Common myeloid progenitor, CD34-positive (primary cell): ENCODE data around the gene GLG1.

Source experiments
- CTCF ChIA-PET: fragments of 350-600 bp; sonication (Branson Sonifier 250); formaldehyde crosslinking; loops from one replicate; lab custom pipeline; 2021; ENCODE audit warnings: antibody characterized with exemption; lab: Charles Lee
- POLR2A ChIA-PET: fragments of 350-600 bp; sonication (Branson Sonifier 250); formaldehyde crosslinking; loops from one replicate; lab custom pipeline; 2021; ENCODE audit warnings: antibody characterized with exemption; lab: Charles Lee
- DNase-seq, 3 donors: peaks; one replicate each; pipeline versions ENCODE4 v3.0.0 to v3.0.0-alpha.2; 2013
- H3K27ac ChIP-seq, 2 experiments: 1 replicate in 1 of 2; 2 replicates in 1 of 2; pipeline ENCODE4 v1.7.0; 2013; ENCODE audit warnings: inconsistent platforms in 2 of 2, low read length in 2 of 2, mild to moderate bottlenecking in 2 of 2, low read depth in 1 of 2, moderate library complexity in 1 of 2; ENCODE audit not compliant: severe bottlenecking in 2 of 2, insufficient read depth in 1 of 2, poor library complexity in 1 of 2
- H3K27me3 ChIP-seq, 5 experiments: replicated peaks in 2 of 5; 1 replicate in 3 of 5; 2 replicates in 2 of 5; pipeline versions ENCODE4 v1.6.1 to v1.7.0; 2013; ENCODE audit warnings: low read length in 4 of 5, mild to moderate bottlenecking in 2 of 5, moderate library complexity in 2 of 5, inconsistent platforms in 1 of 5; ENCODE audit not compliant: insufficient read depth in 5 of 5, control insufficient read depth in 4 of 5
- H3K36me3 ChIP-seq, 4 experiments: 1 replicate in 2 of 4; 2 replicates in 2 of 4; pipeline versions ENCODE4 v1.6.1 to v1.7.0; 2013; ENCODE audit warnings: low read length in 3 of 4, control low read depth in 1 of 4, mild to moderate bottlenecking in 1 of 4; ENCODE audit not compliant: control insufficient read depth in 4 of 4, insufficient read depth in 4 of 4
- H3K4me1 ChIP-seq, 4 experiments: 1 replicate in 3 of 4; 2 replicates in 1 of 4; pipeline versions ENCODE4 v1.6.1 to v1.7.1; 2013; ENCODE audit warnings: low read length in 3 of 4, mild to moderate bottlenecking in 3 of 4, control low read depth in 1 of 4, inconsistent platforms in 1 of 4, moderate library complexity in 1 of 4; ENCODE audit not compliant: control insufficient read depth in 4 of 4, insufficient read depth in 4 of 4; ENCODE audit errors: control extremely low read depth in 1 of 4
- H3K4me3 ChIP-seq, 7 experiments: 1 replicate in 4 of 7; 2 replicates in 3 of 7; pipeline versions ENCODE4 v1.5.1 to v1.7.0; 2013; ENCODE audit warnings: mild to moderate bottlenecking in 7 of 7, low read length in 6 of 7, moderate library complexity in 6 of 7, inconsistent platforms in 2 of 7, low read depth in 2 of 7, control low read depth in 1 of 7; ENCODE audit not compliant: insufficient read depth in 4 of 7, control insufficient read depth in 1 of 7; ENCODE audit errors: extremely low read depth in 1 of 7
- H3K9me3 ChIP-seq, 5 experiments: 1 replicate in 4 of 5; 2 replicates in 1 of 5; pipeline versions ENCODE4 v1.6.1 to v1.7.1; 2013; ENCODE audit warnings: low read length in 4 of 5, mild to moderate bottlenecking in 2 of 5, inconsistent platforms in 1 of 5, low read depth in 1 of 5, moderate library complexity in 1 of 5; ENCODE audit not compliant: control insufficient read depth in 4 of 5, insufficient read depth in 2 of 5; ENCODE audit errors: control extremely low read depth in 1 of 5
- WGBS: methylation state at CpG from one replicate; pipeline ENCODE4 v1.1.5; 2013; ENCODE audit not compliant: insufficient coverage; 5-methylcytosine and 5-hydroxymethylcytosine counted together

Gene GLG1

GRCh38 chr16:74472540-74472939, 134.4 kb downstream of the GLG1 start:
- POLR2A ChIA-PET, result no interaction called here
- Histone ChIP-seq H3K36me3 (peaks cover 29 to 72% (median 48%) of the 10 kb centered on the region in 4 experiments), H3K27ac (no peak overlapping the region), H3K9me3 (no peaks in the 10 kb centered on the region), H3K27me3 (no peaks in the 10 kb centered on the region), H3K4me3 (no peak overlapping the region), H3K4me1 (no peaks in the 10 kb centered on the region)
- no CpG with 5 or more reads among the region's 3 CpGs for WGBS
- no peak for DNase-seq
- CTCF ChIA-PET, result interaction anchor here (0.6 kb wide), 1 partner anchor 170 kb away, joined by 3 read pairs; no protein-coding TSS in a partner anchor

- Histone ChIP-seq H3K27me3 (no peaks in the 10 kb centered on the region), H3K4me3 (no peak overlapping the region), H3K4me1 (no peaks in the 10 kb centered on the region), H3K27ac (no peak overlapping the region), H3K9me3 (no peaks in the 10 kb centered on the region), H3K36me3 (peaks cover 31 to 72% (median 47%) of the 10 kb centered on the region in 4 experiments)
- ChIA-PET CTCF (no interaction called here), POLR2A (no interaction called here)
- no peak for DNase-seq
- WGBS, result 100% methylated on average over 2 of the region's 3 CpGs
Measured at GRCh38 chr16:74472010-74472409, 134.9 kb downstream of the GLG1 start.

- no peaks in the 10 kb centered on the region for H3K27me3 ChIP-seq
- POLR2A ChIA-PET, result no interaction called here
- no peak overlapping the region for H3K27ac ChIP-seq
- H3K36me3 ChIP-seq, result peaks cover 23 to 71% (median 41%) of the 10 kb centered on the region in 4 experiments
- CTCF ChIA-PET, result interaction anchor here (1.4 kb wide), 1 partner anchor 35 kb away, joined by 5 read pairs; no protein-coding TSS in a partner anchor
- DNase-seq, result no peak
- no peaks in the 10 kb centered on the region for H3K4me1 ChIP-seq
- WGBS, result 100% methylated on average over 5 of the region's 6 CpGs
- no peaks in the 10 kb centered on the region for H3K9me3 ChIP-seq
- H3K4me3 ChIP-seq, result no peak overlapping the region
Measured at GRCh38 chr16:74469946-74470478, 136.9 kb downstream of the GLG1 start.

GRCh38 chr16:74468807-74469525, 137.9 kb downstream of the GLG1 start:
- H3K27me3 ChIP-seq, result no peaks in the 10 kb centered on the region
- H3K9me3 ChIP-seq, result no peaks in the 10 kb centered on the region
- no peak for DNase-seq
- POLR2A ChIA-PET, result no interaction called here
- no peaks in the 10 kb centered on the region for H3K4me1 ChIP-seq
- CTCF ChIA-PET, result interaction anchor here (1.4 kb wide), 1 partner anchor 36 kb away, joined by 5 read pairs; no protein-coding TSS in a partner anchor
- H3K36me3 ChIP-seq, result peaks cover 21 to 70% (median 42%) of the 10 kb centered on the region in 4 experiments
- H3K27ac ChIP-seq, result no peak overlapping the region
- WGBS, result 97% methylated on average over 8 of the region's 9 CpGs
- H3K4me3 ChIP-seq, result no peak overlapping the region

GRCh38 chr16:74466872-74467271, 140.0 kb downstream of the GLG1 start:
- DNase-seq, result no peak
- Histone ChIP-seq H3K27me3 (no peaks in the 10 kb centered on the region), H3K36me3 (peaks cover 22 to 78% (median 49%) of the 10 kb centered on the region in 4 experiments), H3K4me3 (no peak overlapping the region), H3K4me1 (no peaks in the 10 kb centered on the region), H3K9me3 (no peaks in the 10 kb centered on the region), H3K27ac (no peak overlapping the region)
- 100% methylated on average over 1 of the region's 5 CpGs for WGBS
- CTCF ChIA-PET, result no interaction called here
- POLR2A ChIA-PET, result interaction anchor here (1.0 kb wide), 1 partner anchor 170 kb away, joined by 3 read pairs; no protein-coding TSS in a partner anchor

- Histone ChIP-seq H3K4me1 (no peaks in the 10 kb centered on the region), H3K27ac (no peak overlapping the region), H3K9me3 (no peaks in the 10 kb centered on the region), H3K27me3 (no peaks in the 10 kb centered on the region), H3K36me3 (peaks cover 26 to 76% (median 48%) of the 10 kb centered on the region in 4 experiments), H3K4me3 (no peak overlapping the region)
- POLR2A ChIA-PET, result interaction anchor here (0.5 to 1.0 kb wide), 2 partner anchors 169 to 420 kb away, joined by 3 to 5 read pairs; no protein-coding TSS in a partner anchor
- WGBS, result 96% methylated on average over 4 of the region's 6 CpGs
- DNase-seq, result no peak
- CTCF ChIA-PET, result interaction anchor here (0.5 kb wide), 1 partner anchor 462 kb away, joined by 3 read pairs; no protein-coding TSS in a partner anchor
Measured at GRCh38 chr16:74465851-74466685, 140.8 kb downstream of the GLG1 start.
